Upper lobe of right lung (tissue), 1 donor: ENCODE results near the gene UBR4. TPM values are rescaled to one million over a fixed set of nuclear protein-coding genes. Genes with fewer than 3 reads are reported as not detected.

Experiments
- ATAC-seq: fragments of 200-7000 bp; cut with Tn5 transposase; one replicate; pipeline ENCODE4 v1.9.1; 2020; ENCODE audit warnings: mild to moderate bottlenecking, moderate library complexity
- DNase-seq: peaks from one replicate; pipeline ENCODE4 v3.0.0-alpha.2; 2020
- H3K27ac ChIP-seq: fragments of 200-600 bp; one replicate; pipeline ENCODE4 v1.8.0; 2022
- H3K27me3 ChIP-seq: fragments of 200-600 bp; one replicate; pipeline ENCODE4 v1.8.0; 2022; ENCODE audit warnings: mild to moderate bottlenecking
- H3K36me3 ChIP-seq: fragments of 200-600 bp; one replicate; pipeline ENCODE4 v1.8.0; 2022
- H3K4me1 ChIP-seq: fragments of 200-600 bp; one replicate; pipeline ENCODE4 v1.8.0; 2022
- H3K4me3 ChIP-seq: fragments of 200-600 bp; one replicate; pipeline ENCODE4 v1.8.0; 2022; ENCODE audit warnings: mild to moderate bottlenecking
- H3K9me3 ChIP-seq: fragments of 200-600 bp; one replicate; pipeline ENCODE4 v1.8.0; 2022
- intact Hi-C: fragments of 100-400 bp; cut with DNase I; formaldehyde crosslinking; loops from one replicate; pipeline ENCODE4 v1.11.0; 2022
- total RNA-seq: library from RNA; stranded (reverse); fragmentation: NEBNext Ultra II Directional; extraction: Animal tissue kit (Norgen Biotek cat#: 25700); gene quantifications from one replicate; pipeline ENCODE4 v1.2.1, GENCODE V29; 2021
- TF ChIP-seq, protein P1 (sequence below): fragments of 200-600 bp; IDR thresholded peaks from one replicate; pipeline ENCODE4 v1.8.0; 2022; ENCODE audit warnings: antibody characterized with exemption
- donor health status: DM: no; HTN: yes; CAD: no; lungs with severe emphysema.

Gene UBR4
- total RNA-seq, 1 donor from 2014 or later, result 110 TPM

DNA sequence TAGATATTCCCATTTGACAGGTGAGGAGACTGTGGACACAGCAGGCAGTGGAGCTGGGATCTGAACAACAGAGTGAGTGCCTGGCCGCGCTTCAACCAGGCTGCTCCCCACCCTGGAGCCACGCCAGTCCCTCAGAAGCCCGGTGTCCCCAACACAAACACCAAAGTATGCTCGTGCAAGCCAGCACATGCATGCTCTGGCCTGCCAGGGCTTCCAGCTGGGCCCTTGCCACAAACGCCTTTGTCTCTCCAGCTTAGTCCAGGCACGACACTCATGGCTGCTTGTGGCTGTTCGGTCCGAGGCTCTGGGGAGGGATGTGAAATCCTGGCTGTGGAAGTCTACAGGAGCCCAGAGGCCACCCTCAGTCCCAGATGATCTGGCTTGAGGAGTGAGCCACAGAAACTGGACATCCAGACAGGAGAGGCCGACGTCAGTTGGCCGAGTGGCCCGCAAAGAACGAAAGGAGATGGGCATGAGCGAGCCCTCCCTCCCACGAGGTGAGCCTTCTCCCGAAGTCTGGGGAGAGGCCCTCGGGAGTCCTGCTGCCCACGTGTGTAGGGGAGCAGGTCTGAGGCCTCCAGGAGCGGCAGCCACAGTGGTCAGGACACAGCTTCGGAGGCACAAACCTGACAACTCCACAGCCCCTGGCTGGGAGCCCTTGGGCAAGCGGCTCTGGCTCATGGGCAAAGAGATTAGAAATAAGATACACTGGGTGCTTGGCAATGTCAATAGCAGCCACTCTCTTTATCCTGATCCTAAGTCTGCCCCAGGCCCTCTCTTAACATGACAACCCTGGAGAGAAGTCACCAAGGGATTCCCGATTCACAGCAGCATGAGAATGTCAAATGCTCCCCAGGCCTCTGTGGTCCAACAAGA, 136.5 kb downstream of the UBR4 start:
- H3K4me1 ChIP-seq, result peaks cover 24% of the 10 kb centered on the region
- ATAC-seq (no peak), DNase-seq (no peak)
- intact Hi-C loops, result no loop called here
- no peaks in the 10 kb centered on the region for H3K27me3 ChIP-seq
- H3K36me3 ChIP-seq, result peaks cover 52% of the 10 kb centered on the region
- H3K27ac ChIP-seq, result peak overlapping the region; percentile 30
- H3K4me3 ChIP-seq, result no peak overlapping the region
- TF ChIP-seq, protein P1, sequence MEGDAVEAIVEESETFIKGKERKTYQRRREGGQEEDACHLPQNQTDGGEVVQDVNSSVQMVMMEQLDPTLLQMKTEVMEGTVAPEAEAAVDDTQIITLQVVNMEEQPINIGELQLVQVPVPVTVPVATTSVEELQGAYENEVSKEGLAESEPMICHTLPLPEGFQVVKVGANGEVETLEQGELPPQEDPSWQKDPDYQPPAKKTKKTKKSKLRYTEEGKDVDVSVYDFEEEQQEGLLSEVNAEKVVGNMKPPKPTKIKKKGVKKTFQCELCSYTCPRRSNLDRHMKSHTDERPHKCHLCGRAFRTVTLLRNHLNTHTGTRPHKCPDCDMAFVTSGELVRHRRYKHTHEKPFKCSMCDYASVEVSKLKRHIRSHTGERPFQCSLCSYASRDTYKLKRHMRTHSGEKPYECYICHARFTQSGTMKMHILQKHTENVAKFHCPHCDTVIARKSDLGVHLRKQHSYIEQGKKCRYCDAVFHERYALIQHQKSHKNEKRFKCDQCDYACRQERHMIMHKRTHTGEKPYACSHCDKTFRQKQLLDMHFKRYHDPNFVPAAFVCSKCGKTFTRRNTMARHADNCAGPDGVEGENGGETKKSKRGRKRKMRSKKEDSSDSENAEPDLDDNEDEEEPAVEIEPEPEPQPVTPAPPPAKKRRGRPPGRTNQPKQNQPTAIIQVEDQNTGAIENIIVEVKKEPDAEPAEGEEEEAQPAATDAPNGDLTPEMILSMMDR, result no peak
- no peaks in the 10 kb centered on the region for H3K9me3 ChIP-seq

GRCh38 chr1:19072285-19072981, 137.6 kb downstream of the UBR4 start:
- ATAC-seq, result no peak
- no peaks in the 10 kb centered on the region for H3K9me3 ChIP-seq

DNA sequence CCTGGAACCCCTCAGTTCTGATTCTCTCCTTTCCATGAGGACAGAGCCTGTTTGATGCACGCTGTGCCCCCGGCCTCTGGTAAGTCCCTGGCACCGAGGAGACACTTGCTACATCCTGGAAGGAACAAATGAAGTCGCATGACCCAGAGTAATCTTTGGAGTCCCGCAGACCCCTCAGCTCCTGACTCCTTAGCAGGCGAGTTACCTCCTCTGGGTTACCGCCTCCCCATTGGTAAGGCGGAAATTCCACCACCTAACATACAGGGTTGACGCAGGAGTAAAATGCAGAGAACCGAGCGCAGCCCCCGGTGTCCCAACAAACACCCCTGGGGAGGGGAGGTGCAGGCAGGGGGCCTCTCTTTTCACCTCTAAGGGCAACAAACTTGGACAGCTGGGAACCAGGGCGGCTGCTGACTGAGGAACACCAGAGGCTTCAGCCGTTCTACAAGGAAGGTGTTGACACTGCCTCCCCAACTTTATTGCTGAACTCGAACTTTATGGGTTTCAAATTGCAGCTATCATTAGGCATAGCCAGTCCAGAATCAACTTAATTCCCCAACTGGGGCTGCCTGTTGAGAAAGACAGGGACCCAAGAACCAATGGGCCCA, 138.3 kb downstream of the UBR4 start:
- no peak for ATAC-seq

More at GRCh38 chr1:19072285-19072981, 137.6 kb downstream of the UBR4 start:
- peaks cover 30% of the 10 kb centered on the region for H3K4me1 ChIP-seq
- H3K36me3 ChIP-seq, result peaks cover 41% of the 10 kb centered on the region
- TF ChIP-seq, protein P1, result no peak
- intact Hi-C loops, result no loop called here
- DNase-seq, result no peak
- H3K4me3 ChIP-seq, result no peak overlapping the region
- H3K27ac ChIP-seq, result no peak overlapping the region
- no peaks in the 10 kb centered on the region for H3K27me3 ChIP-seq

DNA sequence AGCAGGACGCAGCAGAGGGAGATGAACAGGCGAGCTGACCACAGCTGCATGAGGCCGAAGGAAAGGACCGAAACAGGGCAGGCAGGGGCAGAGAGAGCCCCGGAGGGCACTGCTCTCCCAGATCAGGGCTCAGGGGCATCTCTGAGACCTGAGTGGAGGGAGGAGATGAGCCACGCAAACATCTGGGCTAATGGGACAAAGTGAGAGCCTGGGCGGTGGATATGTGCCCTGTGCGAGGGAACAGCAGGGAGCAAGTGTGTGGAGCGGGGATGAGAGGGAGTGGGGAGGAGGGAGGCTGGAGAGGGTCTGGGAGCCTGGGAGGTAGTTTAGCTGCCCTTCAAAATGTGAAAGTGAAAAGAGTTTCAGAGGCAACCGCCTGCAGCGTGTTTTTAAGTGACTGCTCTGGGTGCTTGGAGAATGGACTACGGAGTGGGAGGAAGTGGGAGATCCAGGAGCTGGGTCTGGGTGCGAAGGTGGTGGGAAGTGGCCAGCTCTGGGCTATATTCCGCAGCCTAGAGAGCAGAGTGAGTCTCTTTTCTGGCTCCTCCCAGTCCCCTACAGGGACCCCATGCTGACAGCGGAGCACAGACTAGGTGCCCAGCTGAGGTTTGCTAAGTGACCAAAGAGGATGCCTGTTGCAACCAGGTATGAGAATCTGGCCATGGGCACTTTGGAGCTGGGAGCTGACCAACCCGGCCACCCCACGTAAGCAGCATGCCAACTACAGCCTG, 139.0 kb downstream of the UBR4 start:
- TF ChIP-seq, protein P1, result no peak
- intact Hi-C loops, result no loop called here
- ATAC-seq (no peak), DNase-seq (no peak)
- Histone ChIP-seq H3K9me3 (no peaks in the 10 kb centered on the region), H3K27ac (no peak overlapping the region), H3K27me3 (no peaks in the 10 kb centered on the region), H3K4me3 (no peak overlapping the region), H3K4me1 (peaks cover 39% of the 10 kb centered on the region), H3K36me3 (peaks cover 28% of the 10 kb centered on the region)

More for the DNA sequence above, 138.3 kb downstream of the UBR4 start:
- intact Hi-C loops, result no loop called here
- no peaks in the 10 kb centered on the region for H3K27me3 ChIP-seq
- H3K27ac ChIP-seq, result no peak overlapping the region
- H3K36me3 ChIP-seq, result peaks cover 35% of the 10 kb centered on the region
- H3K9me3 ChIP-seq, result no peaks in the 10 kb centered on the region
- H3K4me1 ChIP-seq, result peaks cover 36% of the 10 kb centered on the region
- no peak for DNase-seq
- no peak overlapping the region for H3K4me3 ChIP-seq
- TF ChIP-seq, protein P1, result no peak

GRCh38 chr1:19070197-19070651, 139.8 kb downstream of the UBR4 start:
- peaks cover 19% of the 10 kb centered on the region for H3K36me3 ChIP-seq
- H3K4me3 ChIP-seq, result no peak overlapping the region
- DNase-seq (peak; percentile 78), ATAC-seq (peak; percentile 66)
- TF ChIP-seq, protein P1, result no peak
- intact Hi-C loops, result no loop called here
- H3K27ac ChIP-seq, result no peak overlapping the region
- H3K27me3 ChIP-seq, result no peaks in the 10 kb centered on the region
- H3K9me3 ChIP-seq, result no peaks in the 10 kb centered on the region
- peaks cover 39% of the 10 kb centered on the region for H3K4me1 ChIP-seq
